OCI-LY1 (cell line): ENCODE measurements around the gene NTRK3.

Experiments used
- CTCF ChIP-seq: fragments of 200-600 bp; sonication (generic), shearing (Covaris generic); IDR thresholded peaks from 2 replicates; pipeline ENCODE4 v1.5.1; 2017; ENCODE audit warnings: mild to moderate bottlenecking, antibody characterized with exemption, low read length, moderate library complexity, mixed read lengths
- EZH2 ChIP-seq: fragments of 200-600 bp; sonication (generic), shearing (Covaris generic); IDR thresholded peaks from 2 replicates; pipeline ENCODE4 v1.8.0; 2017; ENCODE audit warnings: borderline replicate concordance, mixed run types, mild to moderate bottlenecking, antibody characterized with exemption, low read length, moderate library complexity, mixed read lengths

- no peak for TF ChIP-seq CTCF
- no peak for TF ChIP-seq EZH2
These were observed 45.8 kb upstream of the NTRK3 start for GRCh38 chr15:88302373-88302772.
